Measurements from ENCODE around the gene TEKT5.

The TEKT5 gene

GRCh38 chr16:10580883-10581247 lies 113.9 kb downstream of the TEKT5 start:
- Histone ChIP-seq H3K27me3 (no peaks in the 10 kb centered on the region; the same call in 1 of the 2 replicates), H3K4me3 (ENCODE audit: low read depth, low read length) (peak overlapping the region; percentile 59), H3K9me3 (no peaks in the 10 kb centered on the region), H3K36me3 (no peaks in the 10 kb centered on the region), H3K4me1 (no peaks in the 10 kb centered on the region)
- no peak for TF ChIP-seq CTCF (IDR thresholded peaks at IDR 0.05; ENCODE audit: low read depth, low read length)
- DNase-seq = no peak

GRCh38 chr16:10579965-10580882 lies 114.5 kb downstream of the TEKT5 start, which contains the start of gene EMP2:
EMP2 (minus strand) TSS chr16:10580598; CDS start chr16:10547617, 32,981 bp downstream.
- peak; percentile 40 for TF ChIP-seq CTCF (IDR thresholded peaks at IDR 0.05; ENCODE audit: low read depth, low read length)
- H3K27me3 ChIP-seq = no peaks in the 10 kb centered on the region; the same call in 1 of the 2 replicates
- H3K9me3 ChIP-seq = no peaks in the 10 kb centered on the region
- H3K4me1 ChIP-seq = no peaks in the 10 kb centered on the region
- DNase-seq = peak; percentile 79
- no peaks in the 10 kb centered on the region for H3K36me3 ChIP-seq
- H3K4me3 ChIP-seq (ENCODE audit: low read depth, low read length) = peak within 1 kb of the TSS; percentile 59

- Histone ChIP-seq H3K4me1 (no peaks in the 10 kb centered on the region), H3K36me3 (no peaks in the 10 kb centered on the region), H3K27me3 (no peaks in the 10 kb centered on the region; the same call in 1 of the 2 replicates), H3K9me3 (no peaks in the 10 kb centered on the region), H3K4me3 (ENCODE audit: low read depth, low read length) (peak overlapping the region; percentile 59)
- no peak for DNase-seq
- TF ChIP-seq CTCF (IDR thresholded peaks at IDR 0.05; ENCODE audit: low read depth, low read length) = no peak
These were observed 115.2 kb downstream of the TEKT5 start for GRCh38 chr16:10579575-10579964.

GRCh38 chr16:10578474-10579316 lies 116.0 kb downstream of the TEKT5 start:
- H3K4me1 ChIP-seq = no peaks in the 10 kb centered on the region
- H3K4me3 ChIP-seq (ENCODE audit: low read depth, low read length) = no peak overlapping the region
- H3K36me3 ChIP-seq = no peaks in the 10 kb centered on the region
- no peak for DNase-seq
- no peaks in the 10 kb centered on the region; the same call in 1 of the 2 replicates for H3K27me3 ChIP-seq
- no peaks in the 10 kb centered on the region for H3K9me3 ChIP-seq
- TF ChIP-seq CTCF (IDR thresholded peaks at IDR 0.05; ENCODE audit: low read depth, low read length) = no peak

Measured in BE2C (cell line).